ENCODE data around the gene SBK1.
A peak's percentile ranks its signal among the peaks of the same experiment; 100 is the strongest.
"Not testable (repeated sequence)": the region's sequence is repeated elsewhere in the genome, so short reads cannot be mapped to it uniquely, and the experiment has no call there.

The SBK1 gene

DNA sequence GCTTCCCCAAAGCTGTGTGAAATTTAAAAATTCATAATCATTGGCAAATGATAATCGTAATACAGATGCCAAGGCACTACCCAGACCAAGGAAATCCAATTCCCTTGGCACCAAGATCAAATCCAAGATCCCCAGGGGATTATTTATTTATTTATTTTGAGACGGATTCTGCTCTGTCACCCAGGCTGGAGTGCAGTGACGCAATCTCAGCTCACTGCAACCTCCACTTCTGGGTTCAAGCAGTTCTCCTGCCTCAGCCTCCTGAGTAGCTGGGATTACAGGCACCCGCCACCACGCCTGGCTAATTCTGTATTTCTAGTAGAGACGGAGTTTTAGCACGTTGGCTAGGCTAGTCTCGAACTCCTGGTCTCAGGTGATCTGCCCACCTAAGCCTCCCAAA lies 43.4 kb downstream of the SBK1 start:
- DNase-seq (ENCODE audit: low read depth) = not testable (repeated sequence)

DNA sequence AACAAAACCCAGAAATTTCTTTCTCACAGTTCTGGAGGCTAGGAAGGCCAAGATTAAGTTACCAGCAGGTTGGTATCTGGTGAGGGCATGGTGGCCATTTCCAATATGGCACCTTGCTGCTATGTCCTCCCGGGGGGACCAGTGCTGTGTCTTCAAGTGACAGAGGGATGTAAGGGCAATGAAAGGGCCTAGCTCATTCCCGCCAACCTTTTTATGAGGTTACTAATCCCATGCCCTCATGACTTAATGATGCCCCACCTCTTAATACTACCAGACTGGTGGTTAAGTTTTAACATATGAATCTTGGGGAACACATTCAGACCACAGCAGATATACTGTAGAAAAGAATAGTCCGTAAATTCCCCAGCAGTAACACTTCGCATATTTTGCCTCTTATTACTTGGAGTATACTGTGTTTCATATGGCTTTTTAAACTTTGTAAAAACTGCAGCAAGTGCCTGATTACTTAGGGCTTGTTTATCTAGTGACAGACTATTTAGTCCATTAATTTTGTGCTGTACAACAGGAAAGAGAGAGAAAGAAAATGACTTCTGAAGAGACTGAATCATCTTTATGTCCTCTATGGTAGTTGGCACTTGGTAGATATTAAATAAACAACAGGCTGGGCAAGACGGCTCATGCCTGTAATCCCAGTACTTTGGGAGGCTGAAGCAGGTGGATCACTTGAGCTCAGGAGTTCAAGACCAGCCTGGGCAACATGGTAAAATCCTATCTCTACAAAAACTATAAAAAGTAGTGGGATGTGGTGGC lies 44.8 kb downstream of the SBK1 start:
- DNase-seq (ENCODE audit: low read depth) = not testable (repeated sequence)

DNA sequence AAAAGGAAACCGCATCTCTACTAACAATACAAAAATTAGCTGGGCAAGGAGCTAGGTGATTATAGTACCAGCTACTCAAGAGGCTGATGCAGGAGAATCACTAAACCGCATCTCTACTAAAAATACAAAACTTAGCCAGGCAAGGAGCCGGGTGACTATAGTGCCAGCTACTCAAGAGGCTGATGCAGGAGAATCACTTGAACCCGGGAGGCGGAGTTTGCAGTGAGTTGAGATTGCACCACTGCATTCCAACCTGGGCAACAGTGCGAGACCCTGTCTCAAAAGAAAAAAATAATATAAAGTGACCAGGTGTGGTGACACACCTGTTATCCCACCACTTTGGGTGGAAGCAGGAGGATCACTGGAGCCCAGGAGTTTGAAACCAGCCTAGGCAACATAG lies 45.9 kb downstream of the SBK1 start:
- not testable (repeated sequence) for DNase-seq (ENCODE audit: low read depth)

DNA sequence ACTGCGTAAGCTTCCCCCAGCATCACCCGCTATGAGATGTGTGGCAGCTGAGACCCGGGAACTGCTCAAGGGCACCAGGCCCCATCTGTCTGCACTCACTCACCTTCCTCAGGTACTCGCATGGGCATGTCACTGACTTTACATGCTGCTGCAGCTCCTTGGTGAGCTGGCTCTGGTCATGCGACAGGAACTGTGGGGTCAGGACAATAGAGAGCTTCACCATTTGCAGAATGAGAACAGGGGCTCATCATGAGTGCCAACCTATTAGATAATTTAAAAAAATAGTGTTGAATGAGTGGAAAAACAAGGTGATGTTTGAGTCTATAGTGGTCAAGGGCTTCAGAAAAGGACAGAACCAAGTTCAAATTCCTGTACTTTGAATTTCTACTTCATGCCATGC lies 70.3 kb downstream of the SBK1 start:
- not testable (repeated sequence) for DNase-seq (ENCODE audit: low read depth)

DNA sequence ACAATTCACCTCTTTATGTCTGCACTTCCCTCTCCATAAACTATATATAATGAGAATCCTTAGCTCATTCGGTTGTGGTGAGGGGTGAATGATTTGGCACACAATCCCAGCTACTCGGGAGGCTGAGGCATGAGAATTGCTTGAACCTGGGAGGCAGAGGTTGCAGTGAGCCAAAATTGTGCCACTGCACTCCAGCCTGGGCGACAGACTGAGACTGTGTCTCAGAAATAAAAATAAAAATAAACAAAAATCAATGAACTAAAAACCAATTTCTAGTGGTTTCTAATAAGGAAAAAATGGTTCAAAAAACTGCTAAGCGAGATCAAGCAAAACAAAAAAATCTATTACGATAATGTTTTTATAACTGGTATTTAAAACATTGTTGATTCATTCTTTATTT lies 71.1 kb downstream of the SBK1 start, which contains the start of gene NPIPB6:
TSS of gene NPIPB6 (minus strand) at position 101 of the 400 bp plus-strand sequence. CDS start 686 bp downstream, outside the sequence.
- not testable (repeated sequence) for DNase-seq (ENCODE audit: low read depth)

DNA sequence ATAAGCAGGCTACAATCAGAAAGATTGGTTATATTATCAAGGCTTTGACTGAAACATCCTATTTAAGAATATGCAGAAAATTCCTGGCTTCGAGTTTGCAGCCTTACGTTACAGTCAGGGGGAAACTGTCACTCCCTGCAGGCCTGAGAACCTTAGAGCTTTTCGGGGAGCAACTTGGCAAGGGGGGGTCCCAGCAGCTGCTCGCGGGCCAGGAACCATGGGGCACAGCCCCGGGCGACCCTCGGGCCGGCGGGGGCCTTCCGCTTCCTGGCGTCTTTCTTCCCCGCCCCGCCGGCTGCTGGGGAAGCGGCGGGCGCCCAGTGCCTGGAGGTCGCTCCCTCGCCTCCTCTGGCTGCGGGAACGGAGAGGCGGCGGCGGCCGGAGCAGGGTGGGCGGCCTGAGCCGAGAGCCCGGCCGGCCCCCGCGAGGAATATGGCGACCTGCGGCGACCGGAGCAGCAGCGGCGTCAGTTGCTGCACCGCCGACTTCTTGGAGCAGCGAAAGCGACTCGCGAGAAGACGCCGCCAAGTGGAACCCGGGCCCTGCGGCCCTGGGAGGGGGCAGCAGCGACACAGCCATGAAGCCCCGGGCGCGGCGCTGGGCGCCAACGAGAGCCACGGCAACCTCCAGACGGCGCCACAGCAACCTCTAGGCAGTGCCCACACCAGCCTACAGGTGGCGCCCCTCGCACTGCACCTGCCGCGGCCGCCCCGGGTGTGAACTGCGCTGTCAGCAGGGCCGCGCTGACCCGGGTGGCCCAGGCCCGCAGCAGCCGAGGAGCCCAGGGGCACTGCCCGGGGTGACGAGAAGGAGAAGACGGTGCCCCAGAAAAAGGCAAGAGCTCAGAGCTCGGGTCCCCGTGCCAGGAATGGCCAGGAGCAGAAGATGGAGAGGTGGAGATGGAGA lies 72.2 kb downstream of the SBK1 start:
- peak; percentile 5 for DNase-seq (ENCODE audit: low read depth)

DNA sequence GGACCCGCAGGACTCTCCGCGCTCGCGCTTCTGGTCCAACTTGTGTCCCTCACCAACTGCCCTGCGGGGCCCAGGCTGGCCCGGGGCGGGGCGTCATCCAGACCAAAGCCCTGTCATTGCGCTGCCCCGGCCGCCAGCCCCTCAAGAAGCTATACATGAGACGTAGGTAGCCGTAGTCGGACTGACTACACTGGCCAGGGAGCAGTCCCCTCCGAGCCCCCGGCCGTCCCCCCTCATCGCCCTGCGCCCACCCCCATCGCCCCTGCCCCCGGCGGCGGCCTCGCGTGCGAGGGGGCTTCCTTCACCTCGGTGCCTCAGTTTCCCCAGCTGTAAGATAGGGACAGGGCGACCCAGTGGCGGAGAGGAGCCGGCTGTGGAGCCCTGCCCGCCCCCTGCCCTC lies 75.6 kb downstream of the SBK1 start:
- DNase-seq (ENCODE audit: low read depth) = not testable (repeated sequence)
